Natural killer cell (primary cell): Measurements from ENCODE around the gene ZNF692. TPM values are rescaled to one million over a fixed set of nuclear protein-coding genes. Genes with fewer than 3 reads are reported as not detected.
A peak's percentile ranks its signal among the peaks of the same experiment; 100 is the strongest.

ENCODE experiments used
- ATAC-seq, 3 donors: fragments of 150-1000 bp in 2 of 3; fragments of 200-7000 bp in 1 of 3; cut with Tn5 transposase; 1 replicate in 1 of 3; 2 replicates in 2 of 3; pipeline ENCODE4 v1.10.0; 2021; ENCODE audit warnings: mild to moderate bottlenecking in 2 of 3, moderate library complexity in 2 of 3
- DNase-seq, 2 donors: peaks; one replicate each; pipeline versions ENCODE4 v3.0.0 to v3.0.0-alpha.2; 2013 to 2021; ENCODE audit warnings: mixed read lengths in 1 of 2
- H3K27ac ChIP-seq: one replicate; pipeline ENCODE4 v1.5.1; 2013; ENCODE audit warnings: mild to moderate bottlenecking, low read length
- H3K27me3 ChIP-seq: one replicate; pipeline ENCODE4 v1.6.1; 2013; ENCODE audit warnings: low read length; ENCODE audit not compliant: control insufficient read depth, insufficient read depth
- H3K36me3 ChIP-seq: one replicate; pipeline ENCODE4 v1.6.1; 2013; ENCODE audit warnings: low read length; ENCODE audit not compliant: control insufficient read depth, insufficient read depth
- H3K4me1 ChIP-seq: one replicate; pipeline ENCODE4 v1.6.1; 2013; ENCODE audit warnings: low read length; ENCODE audit not compliant: control insufficient read depth, insufficient read depth
- H3K4me3 ChIP-seq: one replicate; pipeline ENCODE4 v1.5.1; 2013; ENCODE audit warnings: low read length
- H3K9me3 ChIP-seq: one replicate; pipeline ENCODE4 v1.6.1; 2013; ENCODE audit warnings: low read length; ENCODE audit not compliant: control insufficient read depth, insufficient read depth
- H3K27ac Mint-ChIP-seq, 2 donors: one replicate each; pipeline ENCODE4 v1.8.0; 2022; ENCODE audit warnings: mild to moderate bottlenecking in 2 of 2, mixed read lengths in 2 of 2, moderate library complexity in 1 of 2
- H3K27me3 Mint-ChIP-seq, 2 donors: one replicate each; pipeline ENCODE4 v1.8.0; 2022; ENCODE audit warnings: low read depth in 2 of 2, mixed read lengths in 2 of 2
- H3K36me3 Mint-ChIP-seq: one replicate; pipeline ENCODE4 v1.8.0; 2022; ENCODE audit warnings: mixed read lengths
- H3K4me1 Mint-ChIP-seq, 2 donors: one replicate each; pipeline ENCODE4 v1.8.0; 2022; ENCODE audit warnings: mixed read lengths in 2 of 2
- H3K4me3 Mint-ChIP-seq: one replicate; pipeline ENCODE4 v1.8.0; 2022; ENCODE audit warnings: mild to moderate bottlenecking, moderate library complexity, mixed read lengths
- H3K9me3 Mint-ChIP-seq, 2 donors: one replicate each; pipeline ENCODE4 v1.8.0; 2022; ENCODE audit warnings: mixed read lengths in 2 of 2
- WGBS: methylation state at CpG from one replicate; pipeline ENCODE4 v1.1.7; 2013; ENCODE audit warnings: missing lambda C conversion rate; ENCODE audit not compliant: insufficient coverage; 5-methylcytosine and 5-hydroxymethylcytosine counted together
- intact Hi-C: fragments of 100-400 bp; cut with micrococcal nuclease; formaldehyde crosslinking; loops from one replicate; pipeline ENCODE4 v1.14.2; 2022
- total RNA-seq, 4 donors: library from RNA; stranded (reverse); fragments of 120-200 nt in 1 of 4; gene quantifications; one replicate each; pipeline versions ENCODE4 v1.2.3 to v1.2.4, GENCODE V29; 2013 to 2022
- TF ChIP-seq, protein P1 (sequence below): fragments of 200-600 bp; IDR thresholded peaks from one replicate; pipeline ENCODE4 v1.8.0; 2022; ENCODE audit warnings: antibody characterized with exemption

Gene ZNF692
- total RNA-seq, 3 donors from 2014 or later (not counting 1 experiment from before 2014, with no cell fraction given), result 50.4 to 58.7 (median 52.3) TPM

DNA sequence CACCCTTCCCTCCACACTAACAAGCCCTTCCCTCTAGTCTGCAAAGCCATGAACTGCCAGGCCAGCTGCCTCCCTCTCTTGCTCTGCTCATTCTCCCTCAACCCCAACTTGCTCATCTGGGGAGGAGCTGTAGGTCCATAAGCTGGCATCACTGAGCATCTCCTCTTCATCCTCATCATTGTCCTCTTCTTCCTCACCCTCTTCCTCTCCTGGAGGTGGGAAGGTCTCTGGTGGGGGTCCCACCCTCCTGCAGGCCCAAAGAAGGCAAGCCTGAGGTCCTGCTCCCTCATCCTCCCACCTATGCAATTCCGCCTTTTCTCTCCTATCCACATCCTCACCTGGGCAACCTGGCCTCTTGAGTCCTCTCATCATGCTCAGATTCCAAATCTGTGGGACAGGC, 2.7 kb downstream of the ZNF692 start:
- no peak overlapping the region for H3K27ac ChIP-seq
- no peak for ATAC-seq

DNA sequence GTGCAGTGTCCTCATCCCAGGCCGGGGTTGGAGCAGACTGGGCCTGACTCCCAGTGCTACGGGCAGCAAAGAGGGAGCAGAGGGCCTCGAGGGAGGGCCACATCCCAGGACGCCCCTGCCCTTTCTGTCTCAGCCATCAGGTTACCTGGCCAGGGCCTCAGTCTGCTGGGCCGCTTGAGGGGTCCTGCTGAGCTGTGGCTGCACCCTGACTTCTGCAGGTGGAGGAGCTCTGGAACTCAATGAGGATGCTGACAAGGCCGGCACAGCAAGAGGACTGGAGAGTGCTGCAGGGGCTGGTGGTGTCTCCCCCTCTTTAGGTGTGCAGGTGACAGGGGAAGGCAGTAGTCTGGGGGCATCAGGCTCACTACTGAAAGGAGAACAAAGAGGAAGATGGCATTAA, 3.3 kb downstream of the ZNF692 start:
- H3K4me1 Mint-ChIP-seq, result peaks cover 26 to 31% of the 10 kb centered on the region in 2 donors
- Histone ChIP-seq H3K9me3 (no peaks in the 10 kb centered on the region), H3K36me3 (peaks cover 3% of the 10 kb centered on the region), H3K4me1 (peaks cover 84% of the 10 kb centered on the region), H3K27me3 (no peaks in the 10 kb centered on the region), H3K4me3 (no peak overlapping the region), H3K27ac (no peak overlapping the region)
- ATAC-seq (no peak), DNase-seq (no peak)
- TF ChIP-seq, protein P1, sequence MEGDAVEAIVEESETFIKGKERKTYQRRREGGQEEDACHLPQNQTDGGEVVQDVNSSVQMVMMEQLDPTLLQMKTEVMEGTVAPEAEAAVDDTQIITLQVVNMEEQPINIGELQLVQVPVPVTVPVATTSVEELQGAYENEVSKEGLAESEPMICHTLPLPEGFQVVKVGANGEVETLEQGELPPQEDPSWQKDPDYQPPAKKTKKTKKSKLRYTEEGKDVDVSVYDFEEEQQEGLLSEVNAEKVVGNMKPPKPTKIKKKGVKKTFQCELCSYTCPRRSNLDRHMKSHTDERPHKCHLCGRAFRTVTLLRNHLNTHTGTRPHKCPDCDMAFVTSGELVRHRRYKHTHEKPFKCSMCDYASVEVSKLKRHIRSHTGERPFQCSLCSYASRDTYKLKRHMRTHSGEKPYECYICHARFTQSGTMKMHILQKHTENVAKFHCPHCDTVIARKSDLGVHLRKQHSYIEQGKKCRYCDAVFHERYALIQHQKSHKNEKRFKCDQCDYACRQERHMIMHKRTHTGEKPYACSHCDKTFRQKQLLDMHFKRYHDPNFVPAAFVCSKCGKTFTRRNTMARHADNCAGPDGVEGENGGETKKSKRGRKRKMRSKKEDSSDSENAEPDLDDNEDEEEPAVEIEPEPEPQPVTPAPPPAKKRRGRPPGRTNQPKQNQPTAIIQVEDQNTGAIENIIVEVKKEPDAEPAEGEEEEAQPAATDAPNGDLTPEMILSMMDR, result no peak
- 98% methylated on average over 6 of the region's 6 CpGs for WGBS
- H3K9me3 Mint-ChIP-seq, result no peaks in the 10 kb centered on the region
- intact Hi-C loops, result no loop called here
- H3K36me3 Mint-ChIP-seq, result no peaks in the 10 kb centered on the region
- H3K27me3 Mint-ChIP-seq, result no peaks in the 10 kb centered on the region
- no peak overlapping the region for H3K4me3 Mint-ChIP-seq
- no peak overlapping the region for H3K27ac Mint-ChIP-seq

More for the DNA sequence above, 2.7 kb downstream of the ZNF692 start:
- peaks cover 27 to 31% of the 10 kb centered on the region in 2 donors for H3K4me1 Mint-ChIP-seq
- intact Hi-C loops, result no loop called here
- H3K36me3 Mint-ChIP-seq, result no peaks in the 10 kb centered on the region
- TF ChIP-seq, protein P1, result no peak
- H3K27ac Mint-ChIP-seq, result peak overlapping the region in 1 of 2 donors; percentile 6
- no peaks in the 10 kb centered on the region for H3K27me3 Mint-ChIP-seq
- Histone ChIP-seq H3K4me3 (no peak overlapping the region), H3K27me3 (no peaks in the 10 kb centered on the region), H3K36me3 (peaks cover 3% of the 10 kb centered on the region), H3K4me1 (peaks cover 80% of the 10 kb centered on the region), H3K9me3 (no peaks in the 10 kb centered on the region)
- no peak for DNase-seq
- WGBS, result 86% methylated on average over 1 of the region's 1 CpG
- peak overlapping the region; percentile 32 for H3K4me3 Mint-ChIP-seq
- H3K9me3 Mint-ChIP-seq, result no peaks in the 10 kb centered on the region

DNA sequence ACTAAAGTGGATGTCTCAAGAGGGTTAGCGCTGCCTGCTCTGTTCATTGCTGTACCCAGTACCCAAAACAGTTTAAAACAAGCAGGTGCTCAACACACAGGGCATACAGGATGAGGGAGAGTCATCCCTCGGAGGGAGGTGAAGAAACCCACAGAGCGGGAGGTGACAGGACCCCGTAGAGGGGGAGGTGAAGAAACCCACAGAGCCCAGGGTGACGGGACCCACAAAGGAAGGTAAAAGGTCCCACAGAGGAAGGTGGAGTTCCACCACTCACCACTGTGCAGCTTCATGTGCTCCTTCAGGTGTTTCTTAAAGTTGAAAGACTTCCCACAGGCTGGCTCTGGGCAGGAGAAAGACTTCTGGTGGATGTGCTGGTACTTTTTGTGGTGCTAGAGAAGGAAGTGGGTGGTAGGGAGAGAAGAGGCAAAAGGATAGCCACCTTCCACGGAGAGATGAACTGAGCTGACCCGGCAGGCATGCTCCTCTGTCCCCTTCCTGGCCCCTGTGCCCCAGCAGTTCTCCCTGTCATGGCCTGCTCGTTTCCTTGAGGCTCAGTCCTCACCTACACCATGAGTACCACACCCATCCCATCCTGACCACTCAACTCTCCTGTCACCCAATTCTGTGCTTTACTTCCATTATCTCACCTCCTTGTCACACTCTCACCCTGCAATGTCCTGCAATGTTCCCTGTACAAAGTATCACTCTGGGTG, 5.1 kb downstream of the ZNF692 start:
- Mint-ChIP-seq H3K4me3 (no peak overlapping the region), H3K27ac (no peak overlapping the region), H3K27me3 (no peaks in the 10 kb centered on the region), H3K9me3 (no peaks in the 10 kb centered on the region), H3K36me3 (no peaks in the 10 kb centered on the region), H3K4me1 (peaks cover 10 to 15% of the 10 kb centered on the region in 2 donors)
- peak; percentile 43 to 71 for DNase-seq
- TF ChIP-seq, protein P1, result no peak
- no peaks in the 10 kb centered on the region for H3K9me3 ChIP-seq
- H3K4me3 ChIP-seq, result no peak overlapping the region
- WGBS, result 27% methylated on average over 8 of the region's 8 CpGs
- peaks cover 77% of the 10 kb centered on the region for H3K4me1 ChIP-seq
- peak overlapping the region; percentile 47 for H3K27ac ChIP-seq
- intact Hi-C loops, result no loop called here
- ATAC-seq, result peak; percentile 61 to 68 (median 68)
- H3K36me3 ChIP-seq, result peaks cover 10% of the 10 kb centered on the region
- no peaks in the 10 kb centered on the region for H3K27me3 ChIP-seq
